ENCODE measurements around the gene SLC1A3. TPM values are rescaled to one million over a fixed set of nuclear protein-coding genes. Genes with fewer than 3 reads are reported as not detected.

Gene SLC1A3
- total RNA-seq, 1 experiment from 2014 or later, result 18.6 TPM

DNA sequence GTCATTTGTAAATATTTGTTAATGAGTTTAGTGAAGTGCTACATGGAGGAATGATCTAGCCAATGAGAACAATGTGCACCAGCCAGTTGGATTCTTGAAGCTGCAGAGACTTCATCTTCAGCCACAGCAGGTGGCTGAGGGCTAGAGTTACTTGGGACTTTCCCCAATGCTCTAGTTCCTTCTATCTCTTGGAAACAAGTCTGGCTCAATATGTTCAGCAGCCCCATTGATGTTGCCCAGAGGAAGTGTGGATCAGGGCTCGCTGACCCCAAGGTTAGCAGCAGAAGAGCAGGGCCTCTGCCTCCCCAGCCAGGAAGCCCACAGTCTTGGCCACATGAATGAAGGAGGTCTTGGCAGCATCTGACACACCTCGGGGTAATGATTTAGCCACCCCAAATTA lies 117.5 kb downstream of the SLC1A3 start:
- Mint-ChIP-seq H3K27me3 (ENCODE audit: low read depth) (no peaks in the 10 kb centered on the region; the same call in 1 of the 2 replicates), H3K27ac (no peak overlapping the region), H3K36me3 (ENCODE audit: insufficient read depth in 1 of 3, low read depth in 3 of 3) (no peaks in the 10 kb centered on the region), H3K9me3 (no peaks in the 10 kb centered on the region), H3K4me3 (no peak overlapping the region), H3K4me1 (peaks cover 6 to 11% of the 10 kb centered on the region in 2 experiments; a peak in 3 of 4 replicates)
- Histone ChIP-seq H4K91ac (ENCODE audit: insufficient read length, low read depth, low read length) (no peak overlapping the region), H3T11ph (ENCODE audit: low read length) (no peak overlapping the region), H2AFZ (ENCODE audit: low read length) (no peak overlapping the region), H2BK20ac (ENCODE audit: low read depth, low read length, poor library complexity, severe bottlenecking) (no peak overlapping the region), H3K4me2 (ENCODE audit: insufficient read depth, insufficient read length, low read length) (no peak overlapping the region), H3K9ac (ENCODE audit: extremely low read depth, insufficient read length, low read length) (no peak overlapping the region), H4K20me1 (ENCODE audit: control insufficient read depth, insufficient read depth, insufficient read length) (no peaks in the 10 kb centered on the region), H3K27me3 (ENCODE audit: insufficient read depth, low read length) (no peaks in the 10 kb centered on the region), H3K9me3 (ENCODE audit: control insufficient read depth, low read depth, low read length) (no peaks in the 10 kb centered on the region), H3K27ac (ENCODE audit: insufficient read length, low read depth, low read length) (no peak overlapping the region), H4K5ac (ENCODE audit: insufficient read length, low read depth, low read length) (no peak overlapping the region), H3K4me1 (ENCODE audit: insufficient read depth, low read length) (no peaks in the 10 kb centered on the region; the same call in 1 of the 2 replicates), H3K23me2 (ENCODE audit: insufficient read length, low read depth, low read length, poor library complexity, severe bottlenecking) (no peaks in the 10 kb centered on the region), H4K8ac (replicated peaks; ENCODE audit: insufficient read length, low read depth, low read length) (no peak overlapping the region), H2BK120ac (ENCODE audit: low read depth, low read length, poor library complexity, severe bottlenecking) (no peak overlapping the region), H2AK5ac (ENCODE audit: insufficient read length, low read length) (no peak overlapping the region), H3K79me2 (ENCODE audit: insufficient read depth, low read length) (no peaks in the 10 kb centered on the region), H3K23ac (ENCODE audit: insufficient read length, low read depth, low read length) (no peak overlapping the region), H2BK5ac (ENCODE audit: insufficient read length, low read length) (no peak overlapping the region), H3K79me1 (ENCODE audit: insufficient read depth, low read depth, low read length, poor library complexity, severe bottlenecking) (no peaks in the 10 kb centered on the region), H3K14ac (ENCODE audit: insufficient read depth, low read length) (no peak overlapping the region), H2BK12ac (ENCODE audit: insufficient read length, low read depth, low read length) (no peak overlapping the region), H3K18ac (ENCODE audit: insufficient read length, low read depth, low read length) (no peak overlapping the region), H3K56ac (ENCODE audit: insufficient read length, low read depth, low read length) (no peak overlapping the region), H2BK15ac (ENCODE audit: low read depth, low read length) (no peak overlapping the region), H3K4ac (ENCODE audit: low read depth, low read length) (no peak overlapping the region)
- no peak for DNase-seq
- no CpG with 5 or more reads among the region's 2 CpGs for WGBS (ENCODE audit: extremely low coverage, insufficient read length, low lambda C conversion rate)
- TF ChIP-seq, protein P1, sequence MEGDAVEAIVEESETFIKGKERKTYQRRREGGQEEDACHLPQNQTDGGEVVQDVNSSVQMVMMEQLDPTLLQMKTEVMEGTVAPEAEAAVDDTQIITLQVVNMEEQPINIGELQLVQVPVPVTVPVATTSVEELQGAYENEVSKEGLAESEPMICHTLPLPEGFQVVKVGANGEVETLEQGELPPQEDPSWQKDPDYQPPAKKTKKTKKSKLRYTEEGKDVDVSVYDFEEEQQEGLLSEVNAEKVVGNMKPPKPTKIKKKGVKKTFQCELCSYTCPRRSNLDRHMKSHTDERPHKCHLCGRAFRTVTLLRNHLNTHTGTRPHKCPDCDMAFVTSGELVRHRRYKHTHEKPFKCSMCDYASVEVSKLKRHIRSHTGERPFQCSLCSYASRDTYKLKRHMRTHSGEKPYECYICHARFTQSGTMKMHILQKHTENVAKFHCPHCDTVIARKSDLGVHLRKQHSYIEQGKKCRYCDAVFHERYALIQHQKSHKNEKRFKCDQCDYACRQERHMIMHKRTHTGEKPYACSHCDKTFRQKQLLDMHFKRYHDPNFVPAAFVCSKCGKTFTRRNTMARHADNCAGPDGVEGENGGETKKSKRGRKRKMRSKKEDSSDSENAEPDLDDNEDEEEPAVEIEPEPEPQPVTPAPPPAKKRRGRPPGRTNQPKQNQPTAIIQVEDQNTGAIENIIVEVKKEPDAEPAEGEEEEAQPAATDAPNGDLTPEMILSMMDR (conservative IDR thresholded peaks at IDR 0.05), result no peak

All from H9 (cell line).